ENCODE results near the gene GUCA2B.

The GUCA2B gene

GRCh38 chr1:42152907-42153600, at the start of gene GUCA2B:
GUCA2B (plus strand) TSS chr1:42153410; CDS start chr1:42153451, 41 bp downstream.
- in situ Hi-C loops (cut with MboI; ENCODE audit: low sequenced_read_pairs), result loop anchor here (25.0 kb wide), 1 partner anchor 584 kb away; the partner anchor contains the start of gene CLDN19

DNA sequence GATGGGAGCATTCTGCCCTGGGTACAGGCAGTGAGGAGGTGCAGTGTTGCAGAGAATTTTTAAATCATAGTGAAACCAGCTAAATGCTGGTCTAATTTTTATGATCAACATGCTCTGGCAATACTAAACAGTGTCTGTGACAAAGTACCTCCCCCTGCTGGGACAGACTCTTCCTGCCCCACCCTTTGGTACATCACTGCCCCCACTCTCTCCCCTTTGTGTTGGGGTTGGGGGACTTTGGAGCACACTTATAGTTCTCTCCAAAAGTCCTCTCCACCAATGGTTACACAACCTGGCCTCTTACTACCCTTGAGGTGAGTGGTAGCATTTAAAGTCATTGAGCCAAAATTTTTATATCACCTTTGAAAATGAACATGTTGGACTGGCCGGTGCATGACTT, 48.2 kb upstream of the GUCA2B start:
- in situ Hi-C loops (cut with MboI; ENCODE audit: low sequenced_read_pairs), result no loop called here

DNA sequence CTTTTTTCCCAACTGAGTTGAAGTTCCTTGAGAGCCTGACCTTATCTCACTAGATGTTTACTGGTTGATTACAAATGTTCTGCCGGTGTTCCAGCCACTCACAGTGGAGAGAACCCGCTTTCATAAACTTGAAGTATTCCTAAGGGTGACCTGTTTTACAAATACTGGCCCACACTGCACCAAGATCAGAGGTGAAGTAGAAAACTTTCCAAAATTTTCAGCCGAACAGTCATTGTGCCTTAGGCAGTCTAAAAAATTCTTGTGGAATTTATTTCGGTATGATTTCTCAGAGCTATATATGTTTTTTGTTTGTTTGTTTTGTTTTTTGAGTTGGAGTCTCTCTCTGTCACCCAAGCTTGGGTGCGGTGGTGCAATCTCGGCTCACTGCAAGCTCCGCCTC, 44.9 kb upstream of the GUCA2B start:
- in situ Hi-C loops (cut with MboI; ENCODE audit: low sequenced_read_pairs), result no loop called here

DNA sequence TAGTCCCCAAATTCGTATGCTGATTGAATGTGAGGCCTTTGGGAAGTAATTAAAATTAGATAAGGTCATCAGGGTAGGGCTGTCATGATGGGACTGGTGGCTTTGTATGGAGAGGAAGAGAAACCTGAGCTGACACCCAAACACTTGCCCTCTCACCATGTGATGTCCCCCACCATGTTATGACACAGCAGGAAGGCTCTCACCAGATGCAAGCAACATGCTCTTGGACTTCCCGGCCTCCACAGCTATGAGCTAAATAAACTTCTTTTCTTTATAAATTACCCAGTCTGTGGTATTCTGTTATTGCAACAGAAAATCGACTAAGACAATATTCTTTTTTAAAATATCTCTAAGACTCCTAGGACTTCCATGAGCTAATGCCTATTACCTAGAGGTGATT, 43.6 kb upstream of the GUCA2B start:
- in situ Hi-C loops (cut with MboI; ENCODE audit: low sequenced_read_pairs), result no loop called here

- in situ Hi-C loops (cut with MboI; ENCODE audit: low sequenced_read_pairs), result no loop called here
Observed at GRCh38 chr1:42114229-42114628, 39.0 kb upstream of the GUCA2B start.

- in situ Hi-C loops (cut with MboI; ENCODE audit: low sequenced_read_pairs), result no loop called here
Observed at GRCh38 chr1:42117214-42117613, 36.0 kb upstream of the GUCA2B start.

GRCh38 chr1:42118125-42118524, 35.1 kb upstream of the GUCA2B start:
- in situ Hi-C loops (cut with MboI; ENCODE audit: low sequenced_read_pairs), result no loop called here

DNA sequence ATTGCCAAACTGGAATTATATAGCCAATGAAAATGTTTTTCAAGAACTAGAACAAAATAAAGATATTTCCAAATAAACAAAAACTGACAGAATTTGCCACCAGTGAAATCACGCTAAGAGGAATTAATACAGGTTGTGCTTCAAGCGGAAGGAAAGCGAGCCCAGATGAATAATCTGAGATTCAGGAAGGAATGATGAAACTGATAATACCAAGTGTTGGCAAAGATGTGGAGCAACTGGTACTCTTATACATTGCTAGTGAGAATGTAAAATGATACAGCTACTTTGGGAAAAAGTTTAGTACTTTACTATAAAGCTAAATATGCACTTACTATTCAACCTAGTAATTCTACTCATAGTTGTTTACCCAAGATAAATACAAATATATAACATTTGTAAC, 30.8 kb upstream of the GUCA2B start:
- in situ Hi-C loops (cut with MboI; ENCODE audit: low sequenced_read_pairs), result no loop called here

DNA sequence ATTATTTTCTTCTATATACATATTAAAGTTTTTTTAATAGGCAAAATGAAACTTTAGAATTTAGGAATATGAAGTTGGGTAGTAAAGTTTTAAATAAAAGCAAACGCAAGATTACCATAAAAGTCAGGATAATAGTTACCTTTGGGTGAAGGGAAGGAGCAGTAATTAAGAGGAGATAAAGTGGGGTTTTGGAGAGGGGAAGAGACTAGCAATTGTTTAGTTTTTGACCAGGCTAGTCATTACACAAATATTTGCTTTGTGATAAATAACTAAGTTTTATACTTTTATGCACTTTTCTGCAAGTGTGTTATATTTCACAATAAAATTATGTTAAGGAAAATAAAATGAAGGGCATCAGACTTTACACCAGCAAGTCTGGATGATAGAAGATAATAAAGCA, 27.7 kb upstream of the GUCA2B start:
- in situ Hi-C loops (cut with MboI; ENCODE audit: low sequenced_read_pairs), result no loop called here

- in situ Hi-C loops (cut with MboI; ENCODE audit: low sequenced_read_pairs), result no loop called here
Observed at GRCh38 chr1:42127767-42128166, 25.4 kb upstream of the GUCA2B start.

GRCh38 chr1:42128499-42128898, 24.7 kb upstream of the GUCA2B start:
- in situ Hi-C loops (cut with MboI; ENCODE audit: low sequenced_read_pairs), result no loop called here

- in situ Hi-C loops (cut with MboI; ENCODE audit: low sequenced_read_pairs), result no loop called here
Observed at GRCh38 chr1:42128964-42129363, 24.2 kb upstream of the GUCA2B start.

- in situ Hi-C loops (cut with MboI; ENCODE audit: low sequenced_read_pairs), result no loop called here
Observed at GRCh38 chr1:42130061-42130660, 23.0 kb upstream of the GUCA2B start.

DNA sequence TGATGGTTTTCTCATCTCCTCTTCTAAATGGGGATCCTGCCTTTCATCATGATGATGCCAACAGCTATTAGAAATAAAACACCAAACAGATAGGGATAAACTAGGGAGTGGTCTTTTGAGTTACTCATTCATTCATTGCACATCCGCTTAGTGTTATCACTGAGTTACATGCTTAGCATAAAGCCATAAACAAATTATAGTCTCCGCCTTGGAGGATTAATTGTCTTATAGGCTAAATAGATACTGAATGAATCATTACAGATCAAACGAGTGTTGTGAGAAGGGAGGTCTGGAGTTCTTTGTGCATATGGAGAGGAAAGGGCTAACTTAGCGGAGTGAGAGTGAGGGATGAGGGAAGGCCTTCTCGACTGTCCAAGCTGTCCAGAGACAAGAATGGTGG, 19.8 kb upstream of the GUCA2B start:
- in situ Hi-C loops (cut with MboI; ENCODE audit: low sequenced_read_pairs), result no loop called here

DNA sequence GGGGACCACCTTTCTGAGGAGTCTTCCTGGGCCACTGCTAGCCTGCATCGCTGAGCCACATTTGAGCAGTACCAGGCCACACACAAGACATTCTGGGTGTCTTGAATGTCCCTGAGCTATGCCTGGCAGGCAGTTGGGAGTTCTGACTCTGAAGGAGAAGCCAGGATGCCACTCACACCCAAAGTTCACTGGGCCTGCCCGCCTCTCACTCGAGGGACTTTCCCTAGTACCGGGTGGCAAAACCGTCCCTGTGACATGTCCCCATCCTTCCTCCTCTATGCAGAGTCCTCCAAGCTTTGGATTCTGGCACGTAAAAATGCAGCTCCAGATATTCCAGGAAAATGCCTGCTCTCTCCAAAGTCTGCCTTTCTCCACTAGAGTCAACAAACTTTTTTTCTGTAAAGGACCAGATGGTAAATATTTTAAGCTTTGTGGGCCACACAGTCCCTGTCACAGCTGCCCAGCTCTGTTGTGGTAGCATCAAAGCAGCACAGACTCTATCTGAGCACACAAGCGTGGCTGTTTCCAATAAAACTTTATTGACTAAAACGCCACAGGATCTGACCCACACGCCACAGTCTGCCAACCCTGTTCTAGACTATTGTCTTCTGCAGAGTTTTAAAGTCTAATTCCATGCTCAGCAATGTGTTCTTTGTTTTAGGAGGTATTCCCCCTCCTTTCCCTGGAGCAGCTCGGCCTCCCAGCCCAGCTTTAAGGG, 19.2 kb upstream of the GUCA2B start:
- in situ Hi-C loops (cut with MboI; ENCODE audit: low sequenced_read_pairs), result no loop called here

DNA sequence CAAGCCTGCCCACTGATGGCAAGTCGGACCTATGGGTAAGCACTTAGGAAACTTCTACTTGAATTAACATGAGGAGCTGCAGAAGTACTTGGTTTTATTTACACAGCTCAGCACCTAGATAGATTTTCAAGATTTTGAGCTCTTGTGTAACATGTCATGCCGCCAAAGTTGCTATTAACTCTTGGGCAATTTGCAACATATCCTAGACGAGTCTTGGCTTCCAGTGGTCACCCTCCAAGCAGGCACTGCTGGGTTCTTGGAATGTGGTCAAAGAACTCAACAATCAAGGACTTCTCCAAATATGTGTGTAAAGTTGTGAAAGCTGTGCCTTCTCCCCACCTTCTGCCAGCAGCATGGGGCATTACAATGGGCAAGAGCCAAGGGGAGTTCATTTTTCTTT, 17.8 kb upstream of the GUCA2B start:
- in situ Hi-C loops (cut with MboI; ENCODE audit: low sequenced_read_pairs), result no loop called here

GRCh38 chr1:42136466-42136865, 16.7 kb upstream of the GUCA2B start:
- in situ Hi-C loops (cut with MboI; ENCODE audit: low sequenced_read_pairs), result no loop called here

GRCh38 chr1:42137766-42138165, 15.4 kb upstream of the GUCA2B start:
- in situ Hi-C loops (cut with MboI; ENCODE audit: low sequenced_read_pairs), result no loop called here

DNA sequence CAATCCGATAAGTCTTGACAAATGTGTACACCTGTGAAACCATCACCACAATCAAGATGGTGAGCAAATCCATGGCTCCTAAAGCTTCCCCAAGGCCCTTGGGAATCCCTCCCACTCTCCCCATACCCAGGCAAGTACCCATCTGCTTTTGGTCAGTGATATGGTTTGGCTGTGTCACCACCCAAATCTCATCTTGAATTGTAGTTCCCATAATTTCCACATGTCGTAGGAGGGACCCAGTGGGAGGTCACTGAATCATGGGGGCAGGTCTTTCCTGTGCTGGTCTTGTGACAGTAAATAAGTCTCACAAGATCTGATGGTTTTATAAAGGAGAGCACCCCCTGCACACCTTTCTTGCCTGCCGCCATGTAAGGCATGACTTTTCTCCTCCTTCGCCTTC, 14.6 kb upstream of the GUCA2B start:
- in situ Hi-C loops (cut with MboI; ENCODE audit: low sequenced_read_pairs), result no loop called here

- in situ Hi-C loops (cut with MboI; ENCODE audit: low sequenced_read_pairs), result no loop called here
Observed at GRCh38 chr1:42139444-42139843, 13.8 kb upstream of the GUCA2B start.

- in situ Hi-C loops (cut with MboI; ENCODE audit: low sequenced_read_pairs), result no loop called here
Observed at GRCh38 chr1:42140191-42140590, 13.0 kb upstream of the GUCA2B start.

DNA sequence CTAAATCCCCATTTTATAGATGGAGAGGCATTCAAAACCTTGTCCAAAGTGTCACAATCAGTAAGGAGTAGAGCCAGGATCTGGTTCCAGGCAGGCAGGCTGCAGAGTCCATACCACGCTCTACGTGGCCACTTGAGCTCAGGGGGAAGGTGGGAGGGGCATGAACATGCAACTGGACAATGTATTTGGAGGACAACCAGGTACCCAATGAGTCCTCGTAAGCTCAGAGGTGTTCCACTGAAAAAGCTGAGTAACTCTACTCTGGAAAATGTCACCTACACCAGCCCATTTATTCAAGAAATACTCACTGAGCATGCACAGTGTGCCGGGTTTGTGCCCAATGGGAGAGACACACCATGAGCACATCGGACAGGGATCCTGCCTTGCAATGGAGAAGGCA, 11.2 kb upstream of the GUCA2B start:
- in situ Hi-C loops (cut with MboI; ENCODE audit: low sequenced_read_pairs), result no loop called here

Measured in HL-60/S4 (cell line).